SKM-1 (cell line): Measurements from ENCODE around the gene TIGD6.

ENCODE experiments used
- DNase-seq: peaks from one replicate; lab custom pipeline; 2025; ENCODE audit not compliant: unreplicated experiment; lab: John Stamatoyannopoulos, UW

TIGD6 gene

DNA sequence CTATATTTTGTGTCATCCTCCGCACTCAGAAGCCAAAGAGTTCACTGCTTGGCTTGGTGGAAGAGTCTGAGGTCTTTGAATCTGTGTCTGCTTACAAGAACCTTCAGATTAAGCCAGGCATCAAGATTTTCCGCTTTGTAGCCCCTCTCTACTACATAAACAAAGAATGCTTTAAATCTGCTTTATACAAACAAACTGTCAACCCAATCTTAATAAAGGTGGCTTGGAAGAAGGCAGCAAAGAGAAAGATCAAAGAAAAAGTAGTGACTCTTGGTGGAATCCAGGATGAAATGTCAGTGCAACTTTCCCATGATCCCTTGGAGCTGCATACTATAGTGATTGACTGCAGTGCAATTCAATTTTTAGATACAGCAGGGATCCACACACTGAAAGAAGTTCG is 19.2 kb downstream of the TIGD6 start:
- DNase-seq = no peak

DNA sequence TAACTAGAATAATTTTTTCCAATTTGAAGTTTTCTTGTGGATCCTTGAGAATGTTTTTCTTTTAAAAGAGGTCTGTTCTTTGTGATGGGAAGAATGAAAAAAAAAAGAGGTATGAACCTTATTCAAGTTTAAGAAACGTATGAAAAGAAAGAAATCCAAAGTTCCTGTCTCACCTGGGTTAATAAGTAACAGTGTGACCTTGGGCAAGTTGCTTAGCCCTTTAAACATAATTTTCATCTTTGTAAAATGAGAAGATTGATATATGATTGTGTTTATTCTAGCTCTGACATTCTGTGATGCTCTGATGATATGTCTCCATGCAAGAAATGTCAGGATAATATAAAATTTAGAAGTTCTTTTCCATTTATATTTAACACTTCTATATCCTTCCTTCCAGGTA is 20.6 kb downstream of the TIGD6 start:
- no peak for DNase-seq

DNA sequence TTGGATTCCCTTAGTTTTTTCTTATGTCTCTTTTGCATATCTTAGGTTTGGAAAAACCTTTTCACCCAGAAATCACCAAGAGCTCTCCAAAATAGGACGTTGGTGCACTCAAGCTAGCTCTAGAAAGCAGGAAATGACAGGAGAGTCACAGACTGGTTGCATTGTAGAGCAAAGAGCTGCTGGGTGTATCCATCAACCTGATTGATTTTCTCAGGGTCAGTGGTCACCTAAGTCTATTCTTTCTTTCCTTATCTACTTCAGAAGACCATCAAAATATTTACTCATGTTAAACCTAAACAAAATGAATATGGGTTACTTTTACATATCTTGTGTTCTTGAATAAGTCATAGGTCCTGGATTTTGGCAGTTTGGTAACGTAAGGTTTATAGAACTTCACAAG is 25.0 kb downstream of the TIGD6 start:
- no peak for DNase-seq

DNA sequence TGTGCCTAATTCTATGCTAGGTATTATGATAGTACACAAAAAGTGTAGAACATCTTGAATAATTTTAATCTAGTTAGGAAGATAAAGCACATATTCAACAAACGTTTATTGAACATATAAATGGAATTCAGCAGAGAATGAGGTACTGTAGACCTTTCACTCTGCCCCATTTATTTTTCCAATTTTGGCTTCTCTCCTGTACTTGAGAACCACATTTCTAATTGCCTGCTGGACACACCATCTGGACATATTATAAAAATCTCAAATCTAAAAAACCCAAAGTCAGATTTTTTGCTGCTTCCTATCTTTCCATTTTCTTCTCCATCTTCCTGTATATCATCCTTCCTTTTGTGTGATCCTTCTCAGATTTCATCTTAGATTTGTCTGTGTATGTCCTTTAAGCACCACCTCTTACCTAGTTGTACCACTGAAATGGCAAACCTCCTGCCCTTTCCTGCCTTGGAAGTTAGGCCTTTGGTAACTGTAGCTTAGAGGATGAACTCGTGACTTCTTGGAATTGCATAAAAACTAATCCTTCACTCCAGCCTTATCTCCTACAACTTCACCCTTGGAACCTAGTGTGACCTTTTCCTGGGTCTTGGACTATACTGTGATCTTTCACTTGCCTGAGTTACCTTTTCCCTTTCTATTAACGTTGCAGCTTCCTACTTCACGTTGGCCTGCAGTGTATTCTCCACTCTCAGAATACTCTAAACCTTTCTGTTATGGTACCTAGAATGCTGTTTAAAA is 31.1 kb downstream of the TIGD6 start:
- no peak for DNase-seq

DNA sequence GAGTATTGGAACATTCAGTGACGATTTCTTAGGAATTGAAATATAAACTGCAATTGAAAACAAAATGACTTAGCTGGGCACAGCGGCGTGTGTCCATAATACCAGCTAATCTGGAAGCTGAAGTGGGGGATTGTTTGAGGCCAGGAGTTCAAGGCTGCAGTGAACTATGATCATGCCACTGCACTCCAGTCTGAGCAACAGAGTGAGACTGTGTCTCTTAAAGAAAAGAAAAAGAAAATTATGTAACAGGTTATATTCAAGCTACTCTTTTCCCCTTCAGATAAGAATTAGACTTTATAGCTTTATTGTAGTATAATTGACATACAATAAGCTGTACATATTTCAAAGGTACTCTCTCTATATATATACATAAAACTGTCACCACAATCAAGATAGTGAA is 33.5 kb downstream of the TIGD6 start:
- DNase-seq = no peak

DNA sequence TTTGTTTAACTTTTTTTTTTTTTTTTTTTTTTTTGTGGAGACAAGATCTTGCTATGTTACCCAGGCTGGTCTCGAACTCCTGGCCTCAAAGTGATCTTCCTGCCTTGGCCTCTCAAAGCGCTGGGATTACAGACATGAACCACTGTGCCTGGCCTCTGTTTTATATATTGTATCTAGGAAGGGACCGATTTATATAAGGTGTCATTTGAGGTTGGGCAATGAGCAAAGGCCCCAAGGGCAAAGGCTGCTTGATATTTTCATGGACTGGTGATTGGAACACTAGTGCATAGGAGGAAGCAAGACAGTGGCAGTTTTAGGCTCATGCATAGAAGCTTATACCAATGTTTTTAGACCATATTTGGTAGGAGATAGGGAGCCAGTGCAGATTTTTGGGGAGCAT is 36.7 kb downstream of the TIGD6 start:
- DNase-seq = no peak

DNA sequence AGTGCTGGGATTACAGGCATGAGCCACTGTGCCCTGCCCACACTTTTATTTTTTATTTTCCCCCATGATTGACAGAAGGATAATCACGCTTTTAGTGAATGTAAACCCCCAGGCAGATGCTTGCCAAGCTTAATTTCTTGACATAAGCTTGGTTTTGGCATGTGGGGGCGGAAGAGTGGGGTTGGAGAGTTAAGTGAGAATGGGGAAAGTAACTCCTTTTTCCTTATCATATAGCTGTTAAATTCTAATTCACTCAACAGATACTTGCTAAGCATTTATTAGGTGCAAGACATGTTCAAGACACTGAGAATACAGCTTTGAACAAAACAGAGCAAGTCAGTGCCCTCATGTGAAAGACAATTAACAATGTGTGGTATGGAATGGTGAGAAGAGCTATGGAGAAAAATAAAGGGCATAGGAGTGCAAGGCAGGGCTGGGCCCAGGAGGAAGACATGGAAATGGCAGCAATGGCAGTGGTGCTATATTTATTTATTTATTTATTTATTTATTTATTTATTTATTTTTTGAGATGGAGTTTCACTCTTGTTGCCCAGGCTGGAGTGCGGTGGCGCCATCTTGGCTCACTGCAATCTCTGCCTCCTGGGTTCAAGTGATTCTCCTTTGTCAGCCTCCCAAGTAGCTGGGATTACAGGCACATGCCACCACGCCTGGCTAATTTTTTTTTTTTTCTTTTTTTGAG is 37.7 kb downstream of the TIGD6 start:
- no peak for DNase-seq

DNA sequence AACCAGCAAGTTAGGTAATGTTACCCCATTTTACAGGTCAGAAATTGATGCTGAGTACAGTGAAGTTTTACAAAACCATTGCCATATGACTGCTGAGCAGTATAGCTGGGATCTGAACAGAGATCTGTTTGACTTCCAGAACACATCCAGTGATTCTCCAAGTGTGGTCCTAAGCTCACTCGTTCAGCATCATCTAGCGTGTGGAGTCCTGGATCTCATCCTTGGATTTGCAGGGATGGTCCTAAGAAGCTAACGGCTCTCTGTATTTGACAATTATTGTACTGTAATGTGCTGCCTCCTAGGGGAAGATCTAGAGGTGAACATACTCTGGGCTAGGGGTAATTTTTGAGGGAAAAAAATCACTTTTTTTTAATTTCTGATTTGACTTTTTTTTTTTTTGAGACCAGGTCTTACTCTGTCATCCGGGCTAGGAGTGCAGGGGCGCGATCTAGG is 38.5 kb downstream of the TIGD6 start:
- no peak for DNase-seq

DNA sequence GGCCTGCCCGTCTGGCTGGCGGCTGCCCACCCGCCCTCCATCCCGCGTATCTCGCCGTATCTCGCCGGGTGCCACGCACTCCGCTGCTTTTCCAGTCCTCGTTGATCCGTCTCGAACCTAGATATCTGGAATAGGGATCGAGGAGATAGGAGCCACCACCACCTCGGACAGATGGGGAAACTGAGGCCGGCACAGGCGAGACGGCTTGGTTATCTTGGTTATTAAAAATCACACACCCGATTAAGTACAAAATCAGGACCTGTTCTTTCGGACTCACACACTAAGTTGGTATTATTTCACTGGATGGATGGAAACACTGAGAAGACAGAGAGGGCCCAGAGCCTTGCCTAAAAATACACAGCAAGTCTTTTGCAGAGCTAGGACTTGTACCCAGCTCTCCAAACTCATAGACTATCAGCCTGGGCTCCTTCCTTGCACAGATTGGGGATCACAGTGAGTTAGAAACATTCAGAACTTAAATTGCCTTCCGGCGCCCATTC is 39.2 kb downstream of the TIGD6 start:
- no peak for DNase-seq

DNA sequence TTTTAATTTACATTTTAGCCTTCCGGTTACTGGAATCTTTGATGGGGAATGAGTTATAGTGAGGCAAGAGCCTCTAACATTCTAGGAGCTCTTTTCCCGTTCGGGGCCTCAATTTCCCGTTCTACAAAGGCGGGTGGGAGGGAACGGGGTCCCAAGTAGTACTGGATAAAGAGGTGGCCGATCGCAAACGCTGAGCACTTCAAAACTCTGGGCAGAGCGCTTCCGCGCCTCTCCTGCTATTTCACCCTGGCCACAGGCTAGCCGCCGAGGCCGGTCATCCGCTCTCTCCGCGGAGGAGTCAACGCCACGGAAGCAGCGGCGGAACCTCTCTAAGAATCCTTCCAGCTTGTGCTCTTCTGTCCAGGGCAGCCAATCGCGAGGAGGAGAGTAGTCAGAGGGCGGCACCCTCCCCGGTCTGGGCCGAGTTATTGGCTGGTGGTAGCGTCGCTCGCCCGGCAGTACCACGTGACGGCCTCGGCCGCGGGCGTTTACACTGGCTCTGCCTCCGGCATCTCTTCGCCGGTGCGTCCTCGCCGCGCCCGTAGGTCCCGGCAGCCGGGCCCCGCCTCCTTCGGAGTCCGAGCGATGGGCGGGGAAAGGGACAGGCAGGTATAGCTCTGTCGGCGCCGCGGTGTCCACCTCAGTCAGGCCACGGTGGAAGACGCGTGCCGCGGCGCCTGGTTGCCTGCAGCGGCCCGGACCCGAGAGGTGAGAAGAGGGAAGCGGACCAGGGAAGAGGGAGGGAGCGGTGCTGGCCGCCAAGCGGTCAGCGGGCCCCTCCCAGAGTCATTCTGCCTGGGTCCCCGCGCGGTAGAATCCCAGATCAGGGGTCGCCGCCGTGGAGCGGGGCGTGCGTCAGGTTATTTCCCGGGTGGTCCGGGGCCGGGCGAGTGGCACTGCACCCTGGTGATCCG is 39.9 kb downstream of the TIGD6 start, which contains the start of gene SLC26A2:
Gene SLC26A2 (plus strand): TSS at position 487 of the 914 bp plus-strand sequence. CDS start 16,895 bp downstream, outside the sequence.
- peak; percentile 98 for DNase-seq

DNA sequence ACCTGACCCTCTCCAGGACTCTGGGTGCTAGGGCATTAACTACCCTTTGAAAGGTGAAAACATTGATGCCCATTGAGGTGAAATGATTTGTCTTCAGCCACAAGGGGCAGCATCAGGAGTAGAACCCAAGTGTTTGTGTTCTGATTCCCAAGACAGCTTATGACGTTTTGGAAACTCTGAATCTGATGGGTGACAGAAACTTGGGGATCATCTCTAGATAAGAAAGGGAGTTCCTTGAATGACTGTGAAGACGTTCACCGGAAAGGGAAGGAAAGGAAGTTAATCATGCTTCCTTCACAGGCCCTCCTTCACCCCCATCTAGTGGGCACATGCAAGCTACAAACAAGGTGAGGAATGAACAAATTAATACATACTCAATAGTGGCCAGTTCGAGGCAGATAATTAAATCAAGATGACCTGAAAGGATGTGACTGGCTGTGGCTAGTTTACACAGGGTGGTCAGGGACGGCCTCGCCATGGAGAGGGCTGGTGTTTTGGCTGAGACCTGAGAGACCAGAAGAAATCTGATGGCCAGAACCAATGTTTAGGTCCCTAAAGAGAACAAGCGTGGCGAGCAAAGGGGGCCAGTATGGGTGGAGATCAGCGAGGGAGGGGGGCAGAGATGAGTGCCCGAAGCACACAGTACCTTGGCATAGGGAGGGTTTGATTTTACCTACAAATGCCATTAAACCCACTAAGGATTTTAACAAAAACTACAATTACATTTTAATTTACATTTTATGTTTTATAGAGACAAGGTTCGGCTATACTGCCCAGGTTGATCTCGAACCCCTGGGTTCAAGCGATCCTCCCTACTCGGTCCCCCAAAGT is 40.8 kb downstream of the TIGD6 start:
- DNase-seq = peak; percentile 33

DNA sequence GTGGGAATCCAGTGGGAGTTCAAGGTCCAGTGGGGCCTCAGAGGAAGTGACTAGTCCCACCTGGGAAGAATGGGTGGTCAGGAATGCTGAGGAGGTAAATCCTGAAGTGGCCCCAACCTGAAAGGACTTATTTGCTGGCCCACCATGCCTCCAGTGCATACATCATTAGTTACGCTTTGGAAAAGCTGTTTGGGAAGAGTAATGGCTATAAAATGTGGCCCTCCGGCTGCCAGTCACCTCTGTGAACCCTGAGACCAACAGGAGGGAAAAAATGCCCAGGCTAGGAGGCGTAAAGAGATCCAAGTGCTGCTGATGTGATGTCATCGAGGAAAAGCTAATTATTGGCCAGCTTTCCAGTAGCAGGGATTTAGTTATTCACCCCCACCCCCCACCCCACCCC is 42.6 kb downstream of the TIGD6 start:
- no peak for DNase-seq

DNA sequence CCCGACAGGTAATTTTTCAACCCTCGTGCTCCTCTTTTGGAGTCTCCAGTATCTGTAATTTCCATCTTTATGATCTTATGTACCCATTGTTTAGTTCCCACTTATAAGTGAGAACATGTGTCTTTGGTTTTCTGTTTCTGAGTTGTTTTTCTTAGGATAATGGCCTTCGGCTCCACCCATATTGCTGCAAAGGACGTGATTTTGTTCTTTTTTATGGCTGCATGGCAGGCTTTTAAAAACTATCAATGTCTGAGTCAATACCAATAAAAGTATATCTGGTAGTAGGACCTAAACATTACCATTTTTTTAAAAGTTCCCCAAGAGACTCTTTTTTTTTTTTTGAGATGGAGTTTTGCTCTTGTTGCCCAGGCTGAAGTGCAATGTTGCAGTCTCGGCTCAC is 43.8 kb downstream of the TIGD6 start:
- DNase-seq = no peak

DNA sequence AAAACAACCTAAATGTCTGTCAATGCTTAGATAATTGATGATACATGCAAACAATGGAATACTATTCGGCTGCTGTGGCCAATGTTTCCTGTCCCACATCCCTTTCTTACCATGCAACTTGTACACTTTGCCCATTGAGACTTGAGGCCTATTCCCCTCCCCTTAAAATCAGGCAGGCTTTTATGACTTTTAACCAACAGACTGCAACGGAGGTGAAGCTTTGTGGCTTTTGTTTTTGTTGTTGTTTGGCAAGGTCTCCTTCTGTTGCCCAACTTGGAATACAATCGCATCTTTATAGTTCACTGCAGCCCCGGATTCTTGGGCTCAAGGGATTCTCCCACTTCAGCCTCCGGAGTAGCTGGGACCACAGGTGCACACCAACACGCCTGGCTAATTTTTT is 45.7 kb downstream of the TIGD6 start:
- DNase-seq = no peak

DNA sequence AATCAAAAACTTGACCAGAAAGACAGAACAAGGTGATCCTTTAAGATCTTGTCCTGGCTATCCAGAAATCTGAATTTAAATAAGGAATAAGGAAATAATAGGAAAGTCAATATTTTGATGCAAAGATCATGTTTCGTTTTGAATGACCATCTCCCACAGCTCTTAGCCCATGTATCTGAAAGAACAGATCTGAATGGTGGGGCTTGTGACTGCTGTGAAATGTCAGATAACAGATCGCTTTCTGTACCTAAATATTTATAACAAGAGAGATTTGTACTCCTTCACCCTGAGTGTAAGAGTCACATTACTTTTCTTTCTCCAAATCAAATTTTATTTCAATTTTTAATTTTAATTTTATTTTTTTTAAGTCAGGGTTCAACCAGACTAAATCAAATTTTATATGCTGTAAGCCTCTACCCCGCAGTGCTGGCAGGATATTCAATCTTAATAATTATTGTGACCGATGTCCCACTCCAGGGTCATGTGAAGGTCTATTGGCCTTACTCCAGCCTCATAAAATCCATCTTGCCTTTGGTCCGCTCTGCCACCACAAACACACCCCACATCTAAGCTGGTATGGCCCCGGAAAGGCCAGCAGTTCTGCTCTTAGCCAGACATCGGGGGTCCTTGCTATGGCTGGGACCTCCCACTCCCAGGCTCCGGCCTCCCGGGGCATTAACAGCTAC is 46.9 kb downstream of the TIGD6 start:
- no peak for DNase-seq

DNA sequence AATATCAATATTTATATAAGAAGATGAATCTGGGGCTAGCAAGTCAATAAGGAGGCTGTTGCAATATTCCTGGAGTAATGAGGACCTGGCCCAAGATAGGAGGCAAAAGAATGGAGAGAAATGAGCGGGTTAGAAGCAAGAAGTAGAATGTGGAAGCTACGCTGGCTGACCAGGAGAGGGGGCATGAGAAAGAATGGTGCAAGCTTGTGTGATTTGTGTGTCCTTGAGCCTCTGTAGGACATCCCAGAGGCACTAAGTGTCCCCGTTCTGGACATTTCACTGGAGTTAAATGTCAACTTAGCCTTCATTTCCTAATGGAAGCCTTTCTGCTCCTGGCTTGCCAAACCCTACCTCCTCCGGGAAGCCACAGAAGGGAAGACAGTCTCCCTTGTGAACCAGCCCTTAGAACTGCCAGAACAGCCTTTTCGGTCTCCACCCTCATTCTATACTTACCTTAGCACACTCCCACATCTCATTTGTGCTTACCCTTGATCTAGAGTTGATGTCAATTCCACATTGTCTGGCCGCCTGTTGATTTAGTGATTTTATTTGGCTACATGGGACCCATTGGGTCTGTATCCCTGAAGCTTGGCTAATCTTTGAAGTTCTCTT is 49.2 kb downstream of the TIGD6 start:
- DNase-seq = no peak

DNA sequence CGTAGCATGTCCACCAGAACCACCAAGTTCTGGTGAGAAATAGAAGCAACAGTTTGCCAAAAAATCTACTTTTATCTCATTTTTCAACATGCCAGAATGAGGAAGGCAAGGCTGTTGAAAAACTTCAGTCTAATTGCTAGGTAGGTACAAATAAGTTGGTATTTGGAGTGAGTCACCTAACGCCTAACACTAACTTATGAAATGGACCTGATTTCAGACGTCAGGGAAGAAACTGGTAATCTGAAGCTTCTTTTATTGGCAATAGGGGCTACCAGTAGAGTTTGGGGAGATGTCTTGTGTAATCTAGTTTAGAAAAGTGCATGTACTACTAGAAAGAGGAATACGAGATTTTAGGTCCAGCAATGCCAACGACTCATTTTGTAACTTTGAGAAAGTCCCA is 51.5 kb downstream of the TIGD6 start:
- no peak for DNase-seq

DNA sequence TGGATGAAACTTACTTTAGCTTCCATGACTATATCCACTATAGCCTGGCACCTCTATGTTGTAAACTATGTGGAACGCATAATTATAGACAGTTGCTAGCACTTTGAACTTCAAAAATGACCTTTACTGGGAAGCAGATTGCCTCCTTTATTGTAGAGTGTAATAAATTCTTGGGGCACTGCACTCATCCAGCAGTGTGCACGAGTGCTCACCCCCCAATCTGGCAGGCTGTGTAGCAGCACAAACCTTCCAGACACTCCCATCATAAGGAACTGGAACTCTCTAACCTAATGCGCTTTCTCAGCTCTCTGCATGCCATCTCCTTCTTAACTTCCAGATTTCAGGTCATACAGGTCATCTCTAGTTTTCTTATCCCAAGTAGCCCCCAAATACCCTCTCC is 54.3 kb downstream of the TIGD6 start:
- no peak for DNase-seq

DNA sequence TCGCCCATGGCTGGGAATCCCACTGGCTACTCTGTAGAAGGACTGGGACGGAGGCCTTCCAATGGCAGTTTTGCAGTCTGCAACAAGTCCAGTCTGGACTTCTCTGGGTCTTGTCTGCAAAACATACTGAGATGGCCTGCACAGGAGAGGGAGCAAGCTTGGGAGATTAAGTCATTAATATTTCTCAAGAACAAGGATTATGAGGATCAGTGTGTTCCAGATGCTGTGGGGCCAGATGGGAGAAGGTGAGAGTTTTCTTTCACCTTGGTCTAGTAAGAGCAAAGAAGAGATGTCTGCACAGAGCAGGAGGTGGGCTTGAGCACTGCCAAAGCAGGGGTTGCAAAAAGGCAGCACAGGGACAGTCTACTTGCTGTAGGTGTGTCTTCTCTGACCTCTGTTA is 55.8 kb downstream of the TIGD6 start, which contains the start of gene PDE6A:
Gene PDE6A (minus strand): TSS at position 128 of the 400 bp plus-strand sequence. CDS start 120 bp downstream, at position 8.
- no peak for DNase-seq
